ENCODE data around the gene JADE2. TPM values are rescaled to one million over a fixed set of nuclear protein-coding genes. Genes with fewer than 3 reads are reported as not detected.
"Not testable (repeated sequence)": the region's sequence is repeated elsewhere in the genome, so short reads cannot be mapped to it uniquely, and the experiment has no call there.

Gene JADE2
- total RNA-seq, 1 experiment from 2014 or later, result 36.9 TPM

DNA sequence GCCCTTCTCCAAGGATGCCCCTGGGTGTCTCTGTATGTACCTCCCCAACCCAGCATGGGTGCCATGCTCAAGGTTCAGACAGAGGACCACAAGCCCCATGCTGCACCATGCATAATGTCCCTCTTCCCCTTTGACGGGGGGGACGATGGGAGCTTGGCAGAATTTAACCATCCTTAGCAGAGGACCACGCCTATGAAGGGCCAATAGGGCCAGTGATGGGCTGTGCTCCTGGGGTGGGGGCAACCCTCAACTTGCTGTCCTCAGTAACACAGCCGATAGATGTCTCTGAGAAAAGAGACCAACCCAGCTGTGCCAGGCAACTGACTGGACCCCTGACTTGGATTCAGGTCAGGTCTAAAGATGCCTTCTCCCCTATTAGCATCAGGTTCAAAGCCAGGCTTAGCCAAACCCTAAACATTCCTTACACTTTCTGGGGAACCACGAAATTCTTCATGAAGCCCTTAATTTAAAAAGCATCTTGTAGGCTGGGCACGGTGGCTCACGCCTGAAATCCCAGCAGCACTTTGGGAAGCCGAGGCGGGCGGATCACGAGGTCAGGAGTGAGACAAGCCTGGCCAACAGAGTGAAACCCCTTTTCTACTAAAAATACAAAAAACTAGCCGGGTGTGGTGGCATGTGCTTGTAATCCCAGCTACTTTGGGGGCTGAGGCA lies 20.7 kb upstream of the JADE2 start:
- in situ Hi-C loops (cut with HindIII; ENCODE audit: low pct_unique_long_range_greater_than_20kb, low sequenced_read_pairs), result no loop called here
- DNase-seq (ENCODE audit: low read depth), result no peak

DNA sequence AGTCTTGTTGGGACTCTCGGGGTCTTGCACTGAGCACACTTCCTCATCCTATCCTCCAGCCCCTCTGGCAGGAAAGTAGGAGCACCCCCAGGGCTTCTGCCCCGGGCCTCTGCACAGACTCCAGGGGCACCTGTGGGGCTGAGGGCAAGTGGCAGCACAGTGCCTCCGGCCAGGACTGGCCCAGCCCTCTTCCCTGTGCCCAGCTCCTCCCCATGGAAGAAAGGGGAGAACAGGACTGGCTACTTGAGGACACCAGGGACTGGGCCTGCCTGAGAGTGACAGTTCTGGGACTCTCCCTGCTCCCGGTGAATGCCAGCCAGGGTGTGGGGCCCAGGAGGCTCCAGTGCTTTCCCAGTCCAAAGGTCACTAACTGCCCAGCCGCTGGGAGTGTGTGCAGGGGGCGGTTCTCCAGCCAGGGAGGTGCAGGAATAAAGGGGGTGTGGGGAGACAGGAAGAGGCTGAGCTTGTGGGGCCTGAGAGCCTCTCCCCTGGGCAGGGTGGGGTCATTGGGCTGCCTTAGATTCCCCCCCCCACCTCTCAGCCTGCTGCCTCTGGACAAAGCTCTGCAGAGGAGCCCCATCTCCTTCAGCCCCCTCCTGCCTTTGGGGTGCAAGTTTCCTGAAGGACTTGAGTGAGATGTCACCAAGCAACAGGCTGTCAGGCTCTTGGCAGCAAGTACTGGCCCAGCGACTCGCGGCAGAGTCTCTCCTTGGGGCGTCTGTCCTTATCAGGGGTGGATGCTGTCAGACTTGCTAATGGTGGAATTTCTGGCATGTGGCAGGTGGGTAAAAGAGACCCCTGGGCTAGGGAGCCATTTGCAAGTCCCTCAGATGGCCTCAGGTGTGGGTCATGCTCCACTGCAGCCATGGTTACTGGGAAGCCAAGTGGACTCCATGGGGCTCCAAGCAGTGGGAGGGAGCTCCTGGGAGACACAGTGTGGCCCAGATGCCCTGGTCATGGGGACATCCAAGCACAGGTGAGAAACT lies 19.1 kb upstream of the JADE2 start:
- in situ Hi-C loops (cut with HindIII; ENCODE audit: low pct_unique_long_range_greater_than_20kb, low sequenced_read_pairs), result no loop called here
- peak; percentile 98 for DNase-seq (ENCODE audit: low read depth)

DNA sequence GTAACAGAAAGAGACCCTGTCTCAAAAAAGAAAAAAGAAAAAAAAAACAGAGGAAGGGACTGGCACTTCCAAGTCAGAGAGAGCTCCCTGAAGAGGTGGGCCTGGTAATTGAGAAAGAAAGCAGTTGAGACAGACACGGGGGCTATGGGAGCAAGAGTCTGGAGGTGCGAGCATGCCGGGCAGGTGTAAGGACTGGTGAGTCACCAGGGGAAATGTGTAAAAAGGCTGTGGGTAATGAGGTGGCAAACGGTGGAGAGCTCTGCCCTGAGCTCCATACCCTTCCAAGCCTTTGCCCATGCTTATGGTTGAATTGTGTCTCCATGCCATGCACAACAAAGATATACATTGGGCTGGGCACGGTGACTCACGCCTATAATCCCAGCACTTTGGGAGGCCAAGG lies 18.0 kb upstream of the JADE2 start:
- peak; percentile 40 for DNase-seq (ENCODE audit: low read depth)
- in situ Hi-C loops (cut with HindIII; ENCODE audit: low pct_unique_long_range_greater_than_20kb, low sequenced_read_pairs), result no loop called here

- in situ Hi-C loops (cut with HindIII; ENCODE audit: low pct_unique_long_range_greater_than_20kb, low sequenced_read_pairs), result no loop called here
- DNase-seq (ENCODE audit: low read depth), result no peak
Measured at GRCh38 chr5:134508521-134509195, 16.8 kb upstream of the JADE2 start.

DNA sequence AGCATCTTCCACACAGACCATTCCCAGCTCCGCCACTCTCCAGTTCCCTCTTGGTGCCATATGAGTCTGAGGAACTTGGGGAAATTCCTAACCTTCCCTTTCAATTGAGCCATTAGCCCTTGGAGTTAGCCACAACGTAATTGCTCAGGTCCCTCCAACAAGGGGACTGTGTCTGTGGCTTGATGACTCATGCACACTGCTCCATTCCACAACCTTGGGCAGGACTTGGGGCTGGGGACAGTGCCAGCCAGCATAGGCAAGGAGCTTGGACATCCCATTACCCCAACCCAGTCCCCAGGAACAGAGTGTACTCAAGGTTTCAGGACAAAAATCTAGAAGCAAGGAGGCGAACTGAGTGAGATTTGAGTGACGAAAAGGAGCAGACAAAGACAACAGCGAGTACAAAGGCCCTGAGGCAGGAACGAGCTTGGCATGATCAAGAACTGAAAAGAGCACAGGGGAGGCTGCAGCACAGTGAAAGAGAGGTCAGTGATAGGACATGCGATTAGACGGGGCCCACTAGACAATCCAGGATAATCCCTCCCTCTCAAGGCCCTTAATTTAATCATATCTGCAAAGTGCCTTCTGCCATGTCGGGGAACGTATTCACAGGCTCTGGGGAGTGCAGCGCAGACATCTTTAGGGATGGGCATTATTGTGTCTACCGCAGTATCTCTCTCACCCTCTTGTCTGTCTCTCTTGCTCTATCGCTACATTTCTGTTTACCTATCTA lies 16.0 kb upstream of the JADE2 start:
- in situ Hi-C loops (cut with HindIII; ENCODE audit: low pct_unique_long_range_greater_than_20kb, low sequenced_read_pairs), result no loop called here

DNA sequence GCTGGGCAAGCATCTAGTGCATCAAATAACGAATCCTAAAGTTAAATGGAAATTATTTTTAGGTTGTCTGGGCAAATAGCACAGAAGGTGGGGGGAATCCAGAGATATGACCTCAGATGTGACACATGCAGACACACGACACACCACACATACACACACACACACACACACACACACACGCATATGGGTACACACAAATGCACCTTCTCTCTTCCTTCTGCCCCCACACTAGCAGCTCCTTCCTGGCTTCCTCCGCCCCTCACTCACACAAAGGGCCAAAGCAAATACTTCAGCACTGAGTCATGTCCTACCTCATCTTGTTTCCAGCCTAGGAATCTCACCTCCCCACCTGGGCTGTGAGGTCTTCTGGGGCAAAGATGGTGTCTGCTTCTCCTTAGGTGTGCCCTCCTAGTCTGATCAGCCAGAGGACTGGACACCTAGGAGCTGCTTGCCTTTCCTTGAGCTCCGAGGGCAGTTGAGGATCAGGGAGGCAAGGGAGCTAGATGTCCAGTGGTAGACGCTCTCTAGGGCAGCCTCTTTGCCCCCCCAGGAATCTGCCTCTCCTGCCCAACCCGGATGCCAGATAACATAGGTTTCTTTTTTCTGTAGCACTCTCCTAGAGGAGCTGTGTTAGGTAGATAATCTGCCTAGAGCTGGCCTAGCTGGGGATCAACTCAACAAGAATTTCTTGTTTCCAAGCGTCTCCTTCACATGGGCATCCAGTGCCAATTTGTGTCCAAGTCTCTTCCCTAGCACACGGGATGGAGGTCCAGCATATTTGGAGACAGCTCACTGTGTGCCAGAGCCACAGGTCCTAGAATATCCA lies 14.3 kb upstream of the JADE2 start:
- in situ Hi-C loops (cut with HindIII; ENCODE audit: low pct_unique_long_range_greater_than_20kb, low sequenced_read_pairs), result no loop called here
- DNase-seq (ENCODE audit: low read depth), result peak; percentile 82

More for the DNA sequence above, 16.0 kb upstream of the JADE2 start:
- DNase-seq (ENCODE audit: low read depth), result peak; percentile 81

DNA sequence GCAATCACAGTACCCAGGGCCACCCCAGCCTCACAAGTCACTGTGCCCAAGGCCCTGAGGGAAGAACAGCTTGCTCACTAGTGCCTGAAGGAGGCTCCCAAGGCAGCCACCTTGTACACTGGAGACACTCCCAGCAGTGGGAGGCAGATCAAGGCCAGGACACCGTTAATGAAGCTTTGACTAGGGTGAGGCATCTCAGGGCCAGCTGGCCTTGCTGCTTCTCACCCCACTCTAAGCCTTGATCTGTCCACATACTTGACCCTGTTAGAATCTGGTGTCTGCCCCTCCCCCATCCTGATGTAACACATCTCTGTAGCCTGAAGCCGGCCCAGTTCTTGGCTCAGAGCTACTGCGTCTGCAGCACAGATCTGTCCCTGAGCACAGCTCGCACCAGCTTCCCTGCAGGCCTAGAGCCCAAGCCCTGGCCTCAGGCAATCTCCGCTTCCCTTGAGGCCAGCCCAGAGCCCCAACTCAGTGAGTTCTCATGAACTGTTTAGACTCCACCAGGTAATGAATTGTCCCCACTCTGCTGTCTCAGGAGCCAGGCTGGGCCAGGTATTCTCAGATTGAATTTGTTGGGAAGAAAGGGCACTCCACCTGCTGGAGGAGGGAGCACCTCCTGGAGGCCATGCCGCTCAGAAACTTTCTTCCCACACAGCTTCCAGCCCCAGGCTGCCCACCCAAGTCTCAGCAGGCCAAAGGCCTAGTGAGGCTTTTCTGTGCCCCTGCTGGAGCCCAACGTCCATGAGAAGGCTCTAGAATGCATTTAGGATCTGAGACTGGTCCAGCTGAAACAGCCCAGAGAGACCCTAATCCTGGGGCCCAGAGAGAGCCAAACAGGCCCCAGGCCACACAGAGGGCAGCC lies 13.4 kb upstream of the JADE2 start:
- peak; percentile 58 for DNase-seq (ENCODE audit: low read depth)
- in situ Hi-C loops (cut with HindIII; ENCODE audit: low pct_unique_long_range_greater_than_20kb, low sequenced_read_pairs), result no loop called here

DNA sequence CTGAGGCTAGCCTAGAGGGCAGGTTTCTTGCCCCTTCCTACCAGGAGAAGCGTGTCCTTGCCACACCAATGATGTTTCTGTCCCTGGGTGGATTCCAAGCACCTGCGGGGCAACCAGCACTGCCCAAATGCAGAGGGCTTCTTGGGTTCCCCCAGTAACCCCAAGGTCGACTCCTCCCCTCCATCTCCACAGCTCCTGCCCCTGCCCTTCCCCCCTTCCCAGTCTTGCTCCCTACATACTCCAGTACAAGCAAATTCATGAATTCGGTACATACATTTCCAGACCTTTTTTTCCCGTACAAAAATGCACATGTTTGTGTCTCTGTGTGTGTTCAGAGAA lies 12.8 kb upstream of the JADE2 start:
- in situ Hi-C loops (cut with HindIII; ENCODE audit: low pct_unique_long_range_greater_than_20kb, low sequenced_read_pairs), result no loop called here
- no peak for DNase-seq (ENCODE audit: low read depth)

DNA sequence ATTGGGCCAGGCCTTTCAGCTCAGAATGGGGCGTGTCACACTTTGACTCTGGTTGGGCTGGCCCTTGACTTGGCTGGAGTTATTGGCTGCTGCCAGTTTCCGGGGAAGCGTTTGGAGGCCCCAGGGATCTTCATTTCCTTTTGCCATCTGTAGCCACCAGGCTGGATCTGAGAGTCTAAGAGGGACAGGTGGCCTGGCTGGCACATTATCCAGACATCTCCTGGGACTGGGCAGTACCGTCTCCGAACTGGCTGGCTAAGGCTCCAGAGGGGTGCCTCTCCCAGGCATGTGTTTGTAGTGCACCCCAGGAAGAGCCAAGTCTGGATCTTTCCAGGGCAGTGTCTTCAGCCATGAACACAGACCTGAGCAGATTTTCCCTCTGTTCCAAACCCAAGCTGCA lies 9.7 kb upstream of the JADE2 start:
- no peak for DNase-seq (ENCODE audit: low read depth)
- in situ Hi-C loops (cut with HindIII; ENCODE audit: low pct_unique_long_range_greater_than_20kb, low sequenced_read_pairs), result no loop called here

DNA sequence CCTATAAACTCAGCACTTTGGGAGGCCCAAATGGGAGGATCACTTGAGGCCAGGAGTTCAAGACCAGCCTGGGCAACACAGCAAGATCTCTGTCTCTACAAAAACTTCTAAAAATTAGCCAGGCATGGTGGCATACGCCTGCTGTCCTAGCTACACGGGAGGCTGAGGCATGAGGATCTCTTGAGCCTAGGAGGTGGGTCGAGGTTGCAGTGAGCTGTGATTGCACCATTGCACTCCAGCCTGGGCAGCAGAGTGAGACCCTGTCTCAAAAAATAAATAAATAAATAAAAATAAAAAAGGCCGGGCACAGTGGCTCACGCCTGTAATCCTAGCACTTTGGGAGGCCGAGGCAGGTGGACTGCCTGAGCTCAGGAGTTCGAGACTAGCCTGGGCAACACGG lies 8.5 kb upstream of the JADE2 start:
- in situ Hi-C loops (cut with HindIII; ENCODE audit: low pct_unique_long_range_greater_than_20kb, low sequenced_read_pairs); DNase-seq (ENCODE audit: low read depth): not testable (repeated sequence)

DNA sequence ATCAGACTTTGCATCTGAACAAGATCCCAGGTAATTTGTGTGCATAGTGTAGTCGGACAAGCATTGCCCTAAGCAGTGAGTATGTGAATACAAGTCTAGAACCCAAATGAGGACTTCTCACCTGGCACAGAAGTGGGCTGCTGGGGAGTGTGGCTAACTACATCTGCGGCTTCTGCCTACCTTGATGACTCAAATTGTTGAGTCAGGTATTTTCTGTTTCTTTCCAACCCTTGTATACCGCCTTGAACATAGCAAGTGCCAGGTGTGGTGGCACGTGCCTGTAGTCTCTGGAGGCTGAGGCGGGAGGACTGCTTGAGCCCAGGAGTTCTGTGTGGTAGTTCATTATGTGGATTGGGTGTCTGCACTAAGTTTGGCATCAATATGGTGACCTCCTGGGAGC lies 7.9 kb upstream of the JADE2 start:
- no peak for DNase-seq (ENCODE audit: low read depth)
- in situ Hi-C loops (cut with HindIII; ENCODE audit: low pct_unique_long_range_greater_than_20kb, low sequenced_read_pairs), result no loop called here

GRCh38 chr5:134519989-134520388 lies 5.5 kb upstream of the JADE2 start:
- no peak for DNase-seq (ENCODE audit: low read depth)
- in situ Hi-C loops (cut with HindIII; ENCODE audit: low pct_unique_long_range_greater_than_20kb, low sequenced_read_pairs), result no loop called here

DNA sequence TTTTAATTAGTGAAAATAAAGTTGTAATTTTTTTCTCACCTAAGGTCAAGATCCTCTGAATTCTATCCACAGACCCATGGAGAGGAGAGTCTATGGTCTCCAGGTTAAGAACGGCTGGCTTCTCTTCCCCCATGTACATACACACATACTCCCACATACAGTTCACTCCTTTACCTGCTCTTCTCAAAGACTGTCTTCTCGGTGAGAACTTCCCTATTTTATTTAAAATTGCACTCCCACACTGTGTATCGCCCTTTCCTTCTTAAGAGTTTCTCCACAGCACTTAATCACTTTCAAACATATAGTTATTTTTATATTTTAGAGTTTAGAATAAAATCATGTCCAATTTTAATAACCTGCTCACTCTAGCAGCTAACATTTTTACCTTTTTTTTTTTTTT lies 3.6 kb upstream of the JADE2 start:
- in situ Hi-C loops (cut with HindIII; ENCODE audit: low pct_unique_long_range_greater_than_20kb, low sequenced_read_pairs), result no loop called here
- DNase-seq (ENCODE audit: low read depth), result no peak

GRCh38 chr5:134523543-134524271 lies 1.8 kb upstream of the JADE2 start:
- DNase-seq (ENCODE audit: low read depth), result no peak
- in situ Hi-C loops (cut with HindIII; ENCODE audit: low pct_unique_long_range_greater_than_20kb, low sequenced_read_pairs), result no loop called here

GRCh38 chr5:134524272-134524825 lies 1.1 kb upstream of the JADE2 start:
- in situ Hi-C loops (cut with HindIII; ENCODE audit: low pct_unique_long_range_greater_than_20kb, low sequenced_read_pairs), result no loop called here
- peak; percentile 81 for DNase-seq (ENCODE audit: low read depth)

All from Caki2 (cell line).